Small intestine (tissue), 7 donors: ENCODE data around the gene NINJ2. TPM values are rescaled to one million over a fixed set of nuclear protein-coding genes. Genes with fewer than 3 reads are reported as not detected.

ENCODE experiments used
- DNase-seq, 2 donors: peaks; one replicate each; pipeline versions ENCODE4 v3.0.0 to v3.0.0-alpha.2; 2013
- FAIRE-seq: peaks from 2 replicates; lab custom pipeline; 2012; peaks lifted over from hg19 to GRCh38; lab: Jason Lieb, UNC
- H3K27ac ChIP-seq, 3 donors: one replicate each; pipeline ENCODE4 v1.5.1; 2013; ENCODE audit warnings: low read length in 2 of 3, mild to moderate bottlenecking in 2 of 3, control low read depth in 1 of 3, inconsistent platforms in 1 of 3, low read depth in 1 of 3, moderate library complexity in 1 of 3
- H3K27me3 ChIP-seq, 3 donors: one replicate each; pipeline ENCODE4 v1.6.1; 2013; ENCODE audit warnings: low read length in 3 of 3, inconsistent platforms in 1 of 3; ENCODE audit not compliant: control insufficient read depth in 3 of 3, insufficient read depth in 3 of 3
- H3K36me3 ChIP-seq, 3 donors: one replicate each; pipeline ENCODE4 v1.6.1; 2013; ENCODE audit warnings: low read length in 3 of 3, inconsistent platforms in 1 of 3, low read depth in 1 of 3, mild to moderate bottlenecking in 1 of 3, moderate library complexity in 1 of 3; ENCODE audit not compliant: control insufficient read depth in 3 of 3, insufficient read depth in 2 of 3
- H3K4me1 ChIP-seq, 3 donors: one replicate each; pipeline ENCODE4 v1.6.1; 2013; ENCODE audit warnings: low read length in 2 of 3, inconsistent platforms in 1 of 3, low read depth in 1 of 3, mild to moderate bottlenecking in 1 of 3, moderate library complexity in 1 of 3; ENCODE audit not compliant: control insufficient read depth in 3 of 3, insufficient read depth in 2 of 3
- H3K4me3 ChIP-seq, 3 donors: one replicate each; pipeline ENCODE4 v1.5.1; 2013; ENCODE audit warnings: low read length in 3 of 3, control low read depth in 1 of 3, inconsistent platforms in 1 of 3, low read depth in 1 of 3, mild to moderate bottlenecking in 1 of 3, moderate library complexity in 1 of 3
- H3K9me3 ChIP-seq, 2 donors: one replicate each; pipeline ENCODE4 v1.6.1; 2013; ENCODE audit warnings: low read depth in 1 of 2, low read length in 1 of 2; ENCODE audit not compliant: control insufficient read depth in 2 of 2, insufficient read depth in 1 of 2
- WGBS, 3 donors: extraction: QIAGEN DNeasy Blood & Tissue Kit; methylation state at CpG; one replicate each; pipeline ENCODE4 v1.1.7; 2013; 5-methylcytosine and 5-hydroxymethylcytosine counted together
- polyA plus RNA-seq, 4 donors: library from polyadenylated mRNA; stranded (reverse) in 3 of 4; unstranded in 1 of 4; fragments of 200-250 nt in 3 of 4; fragments of 120-200 nt in 1 of 4; gene quantifications; one replicate each; pipeline versions ENCODE4 v1.2.1 to v1.2.3, GENCODE V29; 2013
- donor health status: healthy with polysubstance abuse.
- donor health status: control.
- donor health status: control.
- donor health status: Bipolar disorder and iron deficiency.
- donor health status: healthy.

Gene NINJ2
- polyA plus RNA-seq, 4 donors, result 0.67 to 8.1 (median 3.8) TPM

GRCh38 chr12:611721-612120, 51.5 kb downstream of the NINJ2 start:
- no peaks in the 10 kb centered on the region for H3K27me3 ChIP-seq
- WGBS, 3 donors, result 86 to 97% (median 96%) methylated on average over 3 of the region's 3 CpGs
- peaks cover 0 to 2% (median 0%) of the 10 kb centered on the region in 3 donors for H3K4me1 ChIP-seq
- FAIRE-seq (no peak), DNase-seq (no peak)
- H3K4me3 ChIP-seq, result no peak overlapping the region
- no peaks in the 10 kb centered on the region for H3K36me3 ChIP-seq
- peaks cover 0 to 3% of the 10 kb centered on the region in 2 donors for H3K9me3 ChIP-seq
- H3K27ac ChIP-seq, result no peak overlapping the region

GRCh38 chr12:608921-609320, 54.3 kb downstream of the NINJ2 start:
- peaks cover 0 to 2% (median 0%) of the 10 kb centered on the region in 3 donors for H3K4me1 ChIP-seq
- H3K27ac ChIP-seq, result no peak overlapping the region
- FAIRE-seq, result no peak
- H3K4me3 ChIP-seq, result no peak overlapping the region
- no peaks in the 10 kb centered on the region for H3K36me3 ChIP-seq
- peaks cover 0 to 3% of the 10 kb centered on the region in 2 donors for H3K9me3 ChIP-seq
- WGBS, 3 donors, result 97 to 98% (median 98%) methylated on average over 58 of the region's 58 CpGs
- DNase-seq, result no peak
- no peaks in the 10 kb centered on the region for H3K27me3 ChIP-seq

GRCh38 chr12:608413-608812, 54.8 kb downstream of the NINJ2 start:
- DNase-seq (no peak), FAIRE-seq (no peak)
- Histone ChIP-seq H3K27me3 (no peaks in the 10 kb centered on the region), H3K4me3 (no peak overlapping the region), H3K9me3 (peaks cover 0 to 3% of the 10 kb centered on the region in 2 donors), H3K4me1 (peaks cover 0 to 2% (median 0%) of the 10 kb centered on the region in 3 donors), H3K36me3 (no peaks in the 10 kb centered on the region), H3K27ac (peak overlapping the region in 1 of 3 donors; percentile 58)
- 81 to 91% (median 90%) methylated on average over 3 of the region's 3 CpGs for WGBS, 3 donors

- H3K27ac ChIP-seq, result peak overlapping the region in 1 of 3 donors; percentile 34
- 41 to 61% (median 57%) methylated on average over 5 of the region's 5 CpGs for WGBS, 3 donors
- H3K4me3 ChIP-seq, result no peak overlapping the region
- H3K9me3 ChIP-seq, result peaks cover 0 to 3% of the 10 kb centered on the region in 2 donors
- peaks cover 0 to 2% (median 0%) of the 10 kb centered on the region in 3 donors for H3K4me1 ChIP-seq
- DNase-seq, result no peak
- no peaks in the 10 kb centered on the region for H3K27me3 ChIP-seq
- H3K36me3 ChIP-seq, result no peaks in the 10 kb centered on the region
- no peak for FAIRE-seq
Measured at GRCh38 chr12:607541-608001, 55.7 kb downstream of the NINJ2 start.

GRCh38 chr12:604956-605355, 58.3 kb downstream of the NINJ2 start:
- DNase-seq (no peak), FAIRE-seq (no peak)
- no peak overlapping the region for H3K4me3 ChIP-seq
- no peaks in the 10 kb centered on the region for H3K9me3 ChIP-seq
- 84 to 89% (median 86%) methylated on average over 7 of the region's 7 CpGs for WGBS, 3 donors
- no peaks in the 10 kb centered on the region for H3K4me1 ChIP-seq
- H3K36me3 ChIP-seq, result no peaks in the 10 kb centered on the region
- H3K27me3 ChIP-seq, result no peaks in the 10 kb centered on the region
- H3K27ac ChIP-seq, result no peak overlapping the region

GRCh38 chr12:602700-603068, 60.6 kb downstream of the NINJ2 start:
- Histone ChIP-seq H3K4me1 (no peaks in the 10 kb centered on the region), H3K9me3 (no peaks in the 10 kb centered on the region), H3K27ac (no peak overlapping the region), H3K27me3 (no peaks in the 10 kb centered on the region), H3K4me3 (no peak overlapping the region), H3K36me3 (no peaks in the 10 kb centered on the region)
- DNase-seq (no peak), FAIRE-seq (no peak)

- no peak overlapping the region for H3K4me3 ChIP-seq
- no peaks in the 10 kb centered on the region for H3K9me3 ChIP-seq
- no peaks in the 10 kb centered on the region for H3K36me3 ChIP-seq
- no peak for DNase-seq
- no peaks in the 10 kb centered on the region for H3K27me3 ChIP-seq
- FAIRE-seq, result no peak
- WGBS, 3 donors, result 68 to 82% (median 79%) methylated on average over 7 of the region's 7 CpGs
- H3K27ac ChIP-seq, result no peak overlapping the region
- no peaks in the 10 kb centered on the region for H3K4me1 ChIP-seq
Measured at GRCh38 chr12:601976-602699, 61.1 kb downstream of the NINJ2 start.

GRCh38 chr12:599756-600155, 63.5 kb downstream of the NINJ2 start:
- H3K4me3 ChIP-seq, result no peak overlapping the region
- H3K4me1 ChIP-seq, result no peaks in the 10 kb centered on the region
- no peaks in the 10 kb centered on the region for H3K9me3 ChIP-seq
- FAIRE-seq, result no peak
- H3K27me3 ChIP-seq, result no peaks in the 10 kb centered on the region
- 95 to 98% (median 97%) methylated on average over 13 of the region's 13 CpGs for WGBS, 3 donors
- H3K27ac ChIP-seq, result no peak overlapping the region
- DNase-seq, result no peak
- no peaks in the 10 kb centered on the region for H3K36me3 ChIP-seq
